Measurements from ENCODE around the gene RIN3.

DNA sequence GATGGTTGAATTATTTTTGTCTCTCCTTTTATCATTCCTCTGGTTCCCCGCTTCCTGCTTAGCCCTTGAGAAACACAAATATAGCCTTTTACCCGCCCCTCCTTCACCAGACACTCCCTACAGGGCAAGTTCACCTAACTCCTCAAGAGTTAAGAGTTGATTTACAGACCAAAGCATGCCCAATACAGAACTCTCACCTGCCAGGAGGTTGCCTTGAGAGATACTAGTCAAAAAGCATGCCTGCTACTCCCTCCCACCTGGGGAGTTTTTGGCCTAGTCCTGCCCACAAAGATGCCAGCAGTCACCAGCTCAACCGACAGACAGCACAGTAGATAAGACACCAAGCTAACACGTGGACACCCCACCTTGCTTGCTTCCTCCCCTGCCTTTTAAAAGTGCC lies 223.6 kb downstream of the RIN3 start:
- TF ChIP-seq, protein P1, sequence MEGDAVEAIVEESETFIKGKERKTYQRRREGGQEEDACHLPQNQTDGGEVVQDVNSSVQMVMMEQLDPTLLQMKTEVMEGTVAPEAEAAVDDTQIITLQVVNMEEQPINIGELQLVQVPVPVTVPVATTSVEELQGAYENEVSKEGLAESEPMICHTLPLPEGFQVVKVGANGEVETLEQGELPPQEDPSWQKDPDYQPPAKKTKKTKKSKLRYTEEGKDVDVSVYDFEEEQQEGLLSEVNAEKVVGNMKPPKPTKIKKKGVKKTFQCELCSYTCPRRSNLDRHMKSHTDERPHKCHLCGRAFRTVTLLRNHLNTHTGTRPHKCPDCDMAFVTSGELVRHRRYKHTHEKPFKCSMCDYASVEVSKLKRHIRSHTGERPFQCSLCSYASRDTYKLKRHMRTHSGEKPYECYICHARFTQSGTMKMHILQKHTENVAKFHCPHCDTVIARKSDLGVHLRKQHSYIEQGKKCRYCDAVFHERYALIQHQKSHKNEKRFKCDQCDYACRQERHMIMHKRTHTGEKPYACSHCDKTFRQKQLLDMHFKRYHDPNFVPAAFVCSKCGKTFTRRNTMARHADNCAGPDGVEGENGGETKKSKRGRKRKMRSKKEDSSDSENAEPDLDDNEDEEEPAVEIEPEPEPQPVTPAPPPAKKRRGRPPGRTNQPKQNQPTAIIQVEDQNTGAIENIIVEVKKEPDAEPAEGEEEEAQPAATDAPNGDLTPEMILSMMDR (IDR thresholded peaks at IDR 0.05; ENCODE audit: low read length), result no peak
- TF ChIP-seq EZH2 (optimal IDR thresholded peaks at IDR 0.05; ENCODE audit: low read depth, low read length), result no peak
